Panc1 (cell line): ENCODE results near the gene RASSF8. TPM values are rescaled to one million over a fixed set of nuclear protein-coding genes. Genes with fewer than 3 reads are reported as not detected.

Experiments
- ATAC-seq: fragments of 200-7000 bp; cut with Tn5 transposase; 2 replicates; pipeline ENCODE4 v1.9.1; 2020; ENCODE audit warnings: mild to moderate bottlenecking, moderate library complexity
- BruUV-seq: library from RNA; stranded (reverse); fragments of 400-500 nt; replicated peaks from 2 replicates; lab custom pipeline; 2021; lab: Mats Ljungman, UMichigan
- CTCF ChIA-PET: fragments of 300-600 bp; sonication (Branson Sonifier 250); formaldehyde crosslinking; loops from one replicate; lab custom pipeline; 2022; ENCODE audit warnings: antibody characterized with exemption; lab: Charles Lee
- POLR2A ChIA-PET: fragments of 300-600 bp; sonication (Branson Sonifier 250); formaldehyde crosslinking; loops from one replicate; lab custom pipeline; 2022; ENCODE audit warnings: antibody characterized with exemption; lab: Charles Lee
- DNase-seq: peaks from one replicate; pipeline ENCODE4 v3.0.0-alpha.2; 2010; ENCODE audit warnings: low read depth, low spot score
- H3K27ac ChIP-seq: 2 replicates; pipeline ENCODE4 v1.5.1; 2011; ENCODE audit warnings: mild to moderate bottlenecking, low read length, inconsistent platforms
- H3K27me3 ChIP-seq: fragments of 200-500 bp; sonication (Bioruptor generic); 2 replicates; pipeline ENCODE4 v1.6.0; 2014; ENCODE audit warnings: low read length, inconsistent platforms; ENCODE audit not compliant: control insufficient read depth, insufficient read depth
- H3K36me3 ChIP-seq: fragments of 200-500 bp; sonication (Bioruptor generic); 2 replicates; pipeline ENCODE4 v1.5.1; 2014; ENCODE audit warnings: inconsistent platforms, mild to moderate bottlenecking, low read length, moderate library complexity; ENCODE audit not compliant: control insufficient read depth, insufficient read depth
- H3K4me1 ChIP-seq: 2 replicates; pipeline ENCODE4 v1.5.1; 2011; ENCODE audit warnings: inconsistent platforms, mild to moderate bottlenecking, low read length, moderate library complexity; ENCODE audit not compliant: control insufficient read depth, insufficient read depth
- H3K4me3 ChIP-seq, 2 experiments: 2 replicates each; pipeline ENCODE4 v1.5.1; 2011 to 2012; ENCODE audit warnings: low read depth in 2 of 2, low read length in 2 of 2, mild to moderate bottlenecking in 2 of 2, inconsistent platforms in 1 of 2, moderate library complexity in 1 of 2
- H3K9me3 ChIP-seq: fragments of 200-500 bp; sonication (Bioruptor generic); 2 replicates; pipeline ENCODE4 v1.5.1; 2014; ENCODE audit warnings: low read depth, mild to moderate bottlenecking, inconsistent platforms, low read length, moderate library complexity; ENCODE audit not compliant: control insufficient read depth, insufficient read depth
- CTCF ChIP-seq: fragments of 450-650 bp; IDR thresholded peaks from 2 replicates; pipeline ENCODE4 v1.5.1; 2017; ENCODE audit warnings: mild to moderate bottlenecking
- POLR2AphosphoS5 ChIP-seq: IDR thresholded peaks from 2 replicates; pipeline ENCODE4 v1.6.1; 2012; ENCODE audit warnings: mild to moderate bottlenecking, low read depth, low read length, moderate library complexity
- REST ChIP-seq, 2 experiments: IDR thresholded peaks; 2 replicates each; pipeline ENCODE4 v1.6.1; 2011 to 2012; ENCODE audit warnings: low read depth in 2 of 2, control low read depth in 1 of 2, low read length in 1 of 2, mild to moderate bottlenecking in 1 of 2, moderate library complexity in 1 of 2; ENCODE audit not compliant: insufficient read depth in 1 of 2
- SIN3A ChIP-seq: IDR thresholded peaks from 2 replicates; pipeline ENCODE4 v1.6.1; 2012; ENCODE audit warnings: low read depth, mild to moderate bottlenecking, low read length, moderate library complexity, borderline replicate concordance; ENCODE audit not compliant: insufficient read depth
- TCF7L2 ChIP-seq: IDR thresholded peaks from 2 replicates; pipeline ENCODE4 v1.6.1; 2011; ENCODE audit warnings: mild to moderate bottlenecking, low read depth, low read length, inconsistent platforms
- in situ Hi-C: cut with HindIII; loops from 2 replicates; pipeline ENCODE4 v1.10.0; 2016; ENCODE audit warnings: low sequenced_read_pairs, low pct_unique_long_range_greater_than_20kb
- intact Hi-C: fragments of 100-400 bp; cut with micrococcal nuclease; formaldehyde crosslinking; loops from one replicate; pipeline ENCODE4 v1.10.0; 2022; ENCODE audit not compliant: unreplicated experiment
- total RNA-seq: library from RNA; stranded (reverse); gene quantifications from one replicate; pipeline ENCODE4 v1.2.1, GENCODE V29; 2021; ENCODE audit not compliant: unreplicated experiment

The RASSF8 gene
- total RNA-seq, 1 experiment from 2014 or later = 103 TPM

DNA sequence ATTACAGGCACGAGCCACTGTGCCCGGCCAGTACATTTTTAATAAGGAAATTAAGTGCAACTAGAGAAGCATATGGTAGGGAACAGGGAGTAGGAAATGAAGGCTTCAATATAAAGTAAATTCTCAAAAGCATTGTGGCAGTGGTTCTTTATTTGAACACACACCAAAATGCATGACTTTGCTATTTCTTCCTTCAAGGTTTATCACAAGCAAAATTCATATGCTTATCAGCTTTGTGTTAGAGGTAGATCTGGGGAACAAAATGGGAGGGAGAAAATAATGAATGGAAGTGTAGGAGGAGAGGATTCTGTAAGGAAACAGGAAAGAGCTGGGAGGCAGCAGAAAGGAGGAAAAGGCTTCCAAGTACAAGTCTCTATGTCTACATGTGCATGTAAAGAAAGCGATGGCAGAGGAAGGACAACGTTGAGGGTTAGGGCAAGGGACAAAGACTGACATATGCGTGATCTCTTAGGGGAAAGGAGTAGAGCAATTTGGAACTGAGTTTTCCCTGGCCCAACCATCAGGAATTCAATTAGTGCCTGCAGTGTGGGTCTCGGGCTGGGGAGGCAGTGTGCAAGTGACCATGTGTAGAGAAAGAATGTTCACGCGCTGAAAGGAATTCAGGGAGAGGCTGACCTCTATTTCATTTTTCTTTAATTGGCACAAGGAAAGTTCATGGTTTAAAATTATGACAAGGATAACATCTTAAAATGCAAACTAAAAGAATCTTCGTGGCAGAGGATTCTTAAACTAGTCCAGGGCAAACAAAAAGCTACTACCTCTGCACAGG is 22.9 kb upstream of the RASSF8 start:
- H3K4me3 ChIP-seq = no peak overlapping the region
- no peak for ATAC-seq
- BruUV-seq = no TSS peak
- no peaks in the 10 kb centered on the region for H3K27me3 ChIP-seq
- no peak for DNase-seq
- POLR2A ChIA-PET = no interaction called here
- no peak overlapping the region for H3K27ac ChIP-seq
- no peaks in the 10 kb centered on the region for H3K4me1 ChIP-seq
- H3K36me3 ChIP-seq = no peaks in the 10 kb centered on the region
- CTCF ChIA-PET = no interaction called here
- TF ChIP-seq SIN3A (no peak), TCF7L2 (no peak), CTCF (no peak; the same call in none of the 2 replicates), POLR2AphosphoS5 (no peak), REST (IDR thresholded peaks at IDR 0.05; ENCODE audit: insufficient read depth in 1 of 2, low read depth in 2 of 2, low read length in 1 of 2) (no peak)
- in situ Hi-C loops = no loop called here
- intact Hi-C loops = no loop called here
- no peaks in the 10 kb centered on the region for H3K9me3 ChIP-seq

DNA sequence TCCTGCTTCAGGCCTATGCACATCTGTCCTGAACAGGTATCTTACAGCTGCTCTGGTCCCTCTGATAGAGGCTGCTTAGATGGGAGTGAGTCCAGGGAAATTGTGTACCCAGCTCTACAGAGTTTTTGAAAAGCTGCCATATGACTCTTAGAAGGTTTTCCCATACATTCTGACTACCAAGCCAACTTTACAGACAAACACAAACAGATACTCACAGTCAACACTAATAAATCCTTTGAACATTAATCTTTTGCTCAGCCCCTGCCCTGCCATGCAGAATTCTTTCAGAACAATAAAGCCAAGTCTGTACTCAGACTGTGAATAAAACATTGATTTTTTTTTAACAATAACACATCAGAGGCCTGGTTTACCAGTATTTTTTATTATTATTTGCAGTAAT is 21.4 kb upstream of the RASSF8 start:
- Histone ChIP-seq H3K9me3 (no peaks in the 10 kb centered on the region), H3K4me3 (no peak overlapping the region), H3K36me3 (no peaks in the 10 kb centered on the region), H3K27ac (no peak overlapping the region), H3K4me1 (no peaks in the 10 kb centered on the region), H3K27me3 (no peaks in the 10 kb centered on the region)
- in situ Hi-C loops = no loop called here
- ChIA-PET POLR2A (no interaction called here), CTCF (no interaction called here)
- intact Hi-C loops = no loop called here
- TF ChIP-seq REST (IDR thresholded peaks at IDR 0.05; ENCODE audit: insufficient read depth in 1 of 2, low read depth in 2 of 2, low read length in 1 of 2) (no peak), POLR2AphosphoS5 (no peak), TCF7L2 (no peak), SIN3A (no peak), CTCF (no peak)
- ATAC-seq (no peak), DNase-seq (no peak)
- no TSS peak for BruUV-seq
